ENCODE results near the gene PTPRN2.

GRCh38 chr7:158007697-158008257 lies 579.8 kb downstream of the PTPRN2 start:
- TF ChIP-seq CTCF (conservative IDR thresholded peaks at IDR 0.05 in 1 of 2, IDR thresholded peaks at IDR 0.05 in 1 of 2; ENCODE audit: low read depth in 1 of 2, low read length in 2 of 2) (no peak), EZH2 (IDR thresholded peaks at IDR 0.05; ENCODE audit: low read length, missing control alignments) (no peak)

Data from fibroblast of lung (primary cell).